HG03097 (cell line): ENCODE results near the gene UBAP1L.
A peak's percentile ranks its signal among the peaks of the same experiment; 100 is the strongest.
"Not testable (repeated sequence)": the region's sequence is repeated elsewhere in the genome, so short reads cannot be mapped to it uniquely, and the experiment has no call there.

Experiments used
- ATAC-seq: cut with Tn5 transposase; IDR thresholded peaks from one replicate; pipeline ENCODE4 v1.9.1; 2021; ENCODE audit not compliant: unreplicated experiment, low FRiP score

The UBAP1L gene

DNA sequence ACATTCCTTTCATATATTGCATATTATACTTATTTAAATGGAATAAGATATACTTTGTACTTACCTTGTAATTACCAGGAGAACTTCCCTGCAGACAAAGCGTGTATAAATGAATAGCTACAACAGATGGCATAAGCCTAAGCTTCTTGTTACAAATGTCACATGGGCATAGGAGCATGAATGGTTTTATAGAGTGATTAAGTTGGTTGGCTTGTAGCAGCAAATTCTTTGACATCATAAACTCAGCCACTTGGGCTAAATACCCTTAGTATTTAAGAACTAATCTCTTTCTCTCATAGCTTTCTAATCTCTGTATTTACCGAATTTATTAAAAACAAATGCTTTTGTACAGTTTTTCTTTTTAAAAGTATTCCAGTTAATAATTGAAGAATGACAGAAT is at the start of gene UBAP1L:
TSS of gene UBAP1L (minus strand) at position 115 of the 400 bp plus-strand sequence. CDS start 8,985 bp downstream, outside the sequence.
- no peak for ATAC-seq

DNA sequence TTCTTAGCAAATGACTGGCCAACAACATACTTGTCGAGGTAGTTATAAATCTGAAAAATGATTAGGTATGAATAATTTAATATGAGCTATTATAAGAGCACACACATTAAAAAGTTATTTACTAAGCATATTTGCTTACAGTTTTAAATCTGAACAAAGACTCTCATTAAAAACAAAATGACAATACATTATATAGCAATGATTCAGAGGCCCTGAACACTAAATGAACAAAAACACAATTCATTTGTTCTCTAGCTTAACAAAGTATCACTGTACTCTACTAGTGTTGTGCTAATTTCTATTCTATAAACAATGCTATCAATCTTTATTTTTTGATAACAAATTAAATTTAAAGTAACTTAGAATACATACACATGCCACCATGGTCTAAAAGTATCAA is 49.1 kb upstream of the UBAP1L start:
- no peak for ATAC-seq

DNA sequence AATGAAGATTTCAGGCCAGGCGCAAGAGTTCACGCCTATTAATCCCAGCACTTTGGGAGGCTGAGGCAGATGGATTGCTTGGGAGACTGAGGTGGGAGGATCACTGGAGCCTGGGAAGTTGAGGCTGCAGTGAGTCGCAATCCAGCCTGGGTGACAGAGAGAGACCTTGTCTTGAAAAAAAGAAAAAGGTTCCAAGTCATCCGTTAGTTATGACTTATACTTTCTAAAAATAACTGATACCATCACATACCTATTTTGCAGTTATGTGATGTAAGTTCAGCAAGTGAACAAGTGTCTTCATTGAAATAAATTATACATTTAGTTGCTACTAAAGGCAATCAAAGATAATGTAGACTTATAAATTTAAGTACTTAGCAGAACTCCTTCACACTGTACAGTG is 48.0 kb upstream of the UBAP1L start:
- ATAC-seq: no peak

DNA sequence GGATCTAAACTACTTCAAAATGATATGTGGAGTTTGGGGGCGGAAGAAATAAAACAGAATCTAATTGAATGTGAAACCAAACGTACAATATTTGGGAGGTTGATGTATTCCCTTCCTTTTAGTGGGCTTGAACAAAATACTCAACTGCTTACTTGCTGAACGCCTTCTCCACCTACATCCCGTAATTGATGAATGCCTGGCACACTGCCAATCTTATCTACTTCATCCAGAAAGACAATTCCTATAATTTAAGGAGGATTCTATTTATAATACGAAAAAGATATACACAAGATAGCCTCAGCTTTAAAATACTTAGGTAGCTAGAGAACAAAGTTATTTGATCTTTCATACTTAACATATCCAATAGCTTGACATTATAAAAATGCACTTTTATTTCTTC is 41.7 kb upstream of the UBAP1L start:
- ATAC-seq: no peak

DNA sequence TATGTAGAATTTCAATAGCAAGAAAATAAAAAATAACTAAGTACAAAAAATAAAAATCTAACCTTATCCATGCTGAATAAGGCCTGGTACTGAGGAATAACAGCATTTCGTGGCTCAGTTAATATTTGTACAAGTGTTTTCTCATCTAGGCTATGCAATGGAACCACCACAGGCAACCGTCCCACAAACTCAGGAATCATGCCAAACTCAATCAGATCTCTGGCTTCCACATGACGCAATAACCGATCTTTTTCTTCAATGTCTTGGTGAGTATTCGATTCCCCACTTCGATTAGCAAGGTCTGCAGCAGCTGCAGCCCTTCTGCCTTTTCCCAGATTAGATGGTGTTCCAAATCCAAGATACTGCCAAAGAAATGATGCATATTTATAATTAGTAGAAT is 39.7 kb upstream of the UBAP1L start:
- ATAC-seq: no peak

DNA sequence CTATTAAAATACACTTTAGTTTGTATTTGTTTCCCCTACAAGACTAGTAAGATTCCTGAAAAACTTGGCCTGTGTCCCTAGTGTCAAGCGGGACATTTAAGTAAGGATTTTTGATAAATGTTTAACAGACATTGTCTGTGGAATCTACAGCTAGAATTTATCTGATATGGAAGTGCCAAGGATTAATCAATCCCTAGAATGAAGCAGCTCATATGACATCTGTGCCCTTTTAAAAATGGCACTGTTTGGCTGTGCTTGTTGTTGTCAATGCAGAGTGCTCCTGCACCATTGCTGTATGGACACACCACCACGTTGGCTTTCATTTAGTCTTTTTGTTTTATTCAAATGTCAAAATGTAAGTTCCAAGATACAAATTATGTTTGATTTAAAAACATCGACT is 32.9 kb upstream of the UBAP1L start:
- no peak for ATAC-seq

DNA sequence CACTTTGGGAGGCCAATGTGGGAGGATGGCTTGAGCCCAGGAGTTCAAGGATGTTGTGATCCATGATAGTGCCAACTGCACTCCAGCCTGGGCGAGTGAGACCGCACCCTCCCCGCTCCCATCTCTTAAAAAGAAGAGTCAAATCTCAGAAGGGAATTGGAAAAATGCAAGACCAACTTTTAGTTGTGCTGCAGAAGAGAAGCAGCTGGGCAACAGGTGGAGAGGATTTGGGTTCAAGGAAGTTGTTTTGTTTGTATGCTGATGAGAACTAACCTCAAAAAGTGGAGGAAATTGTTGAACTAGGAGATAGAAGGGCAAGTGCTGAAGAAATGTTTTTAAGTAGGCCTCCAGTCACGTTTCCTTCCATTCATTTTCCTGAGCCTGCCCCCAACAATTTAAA is 31.4 kb upstream of the UBAP1L start:
- no peak for ATAC-seq

DNA sequence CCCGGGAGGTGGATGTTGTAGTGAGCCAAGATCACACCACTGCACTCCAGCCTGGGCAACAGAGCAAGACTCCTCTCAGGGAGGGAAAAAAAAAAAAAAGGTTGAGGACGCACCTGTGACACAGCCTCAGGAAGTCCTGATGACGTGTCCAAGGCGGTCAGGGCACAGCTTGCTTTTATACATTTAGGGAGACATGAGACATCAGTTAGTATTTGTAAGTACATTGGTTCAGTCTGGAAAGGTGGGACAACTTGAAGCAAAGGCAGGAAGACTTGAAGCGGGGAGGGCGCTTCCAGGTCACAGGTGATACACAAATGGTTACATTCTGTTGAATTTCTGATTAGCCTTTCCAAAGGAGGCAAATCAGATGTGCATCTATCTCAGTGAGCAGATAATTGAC is 23.6 kb upstream of the UBAP1L start:
- ATAC-seq: not testable (repeated sequence)

DNA sequence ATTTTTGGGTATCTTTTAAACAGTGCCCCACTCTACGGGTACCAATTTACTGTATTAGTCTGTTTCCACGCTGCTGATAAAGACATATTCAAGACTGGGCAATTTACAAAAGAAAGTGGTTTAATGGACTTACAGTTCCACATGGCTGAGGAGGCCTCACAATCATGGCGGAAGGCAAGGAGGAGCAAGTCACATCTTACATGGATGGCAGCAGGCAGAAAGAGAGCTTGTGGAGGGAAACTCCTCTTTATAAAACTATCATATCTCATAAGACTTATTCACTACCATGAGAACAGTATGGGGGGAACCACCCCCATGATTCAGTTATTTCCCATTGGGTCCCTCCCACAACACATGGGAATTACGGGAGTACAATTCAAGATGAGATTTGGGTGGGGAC is 22.9 kb upstream of the UBAP1L start:
- not testable (repeated sequence) for ATAC-seq

DNA sequence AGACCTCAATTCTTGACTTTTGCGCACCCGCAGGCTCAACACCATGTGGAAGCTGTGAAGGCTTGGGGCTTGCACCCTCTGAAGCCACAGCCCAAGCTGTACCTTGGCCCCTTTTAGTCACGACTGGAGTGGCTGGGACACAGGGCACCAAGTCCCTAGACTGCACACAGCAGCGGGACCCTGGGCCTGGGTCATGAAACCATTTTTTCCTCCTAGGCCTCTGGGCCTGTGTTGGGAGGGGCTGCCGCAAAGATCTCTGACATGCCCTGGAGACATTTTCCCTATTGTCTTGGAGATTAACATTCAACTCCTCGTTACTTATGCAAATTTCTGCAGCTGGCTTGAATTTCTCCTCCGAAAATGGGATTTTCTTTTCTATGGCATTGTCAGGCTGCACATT is 22.1 kb upstream of the UBAP1L start:
- not testable (repeated sequence) for ATAC-seq

DNA sequence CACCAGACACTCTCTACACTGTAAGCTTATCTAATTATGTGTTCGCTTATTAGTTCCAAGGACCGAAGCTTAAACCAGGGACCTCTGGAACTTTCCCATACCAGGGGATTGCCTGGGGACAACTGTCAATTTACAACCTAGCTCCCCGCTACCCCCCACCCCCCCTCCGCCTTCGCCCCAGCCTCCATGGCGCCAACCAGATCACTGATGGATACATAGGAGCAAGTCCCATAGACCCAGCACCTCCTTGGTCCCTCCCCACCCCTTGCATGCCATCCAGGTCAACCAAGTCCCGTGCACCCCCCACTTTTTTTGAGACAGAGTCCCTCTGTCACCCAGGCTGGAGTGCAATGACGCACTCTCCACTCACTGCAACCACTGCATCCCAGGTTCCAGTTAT is 19.5 kb upstream of the UBAP1L start:
- ATAC-seq: no peak

DNA sequence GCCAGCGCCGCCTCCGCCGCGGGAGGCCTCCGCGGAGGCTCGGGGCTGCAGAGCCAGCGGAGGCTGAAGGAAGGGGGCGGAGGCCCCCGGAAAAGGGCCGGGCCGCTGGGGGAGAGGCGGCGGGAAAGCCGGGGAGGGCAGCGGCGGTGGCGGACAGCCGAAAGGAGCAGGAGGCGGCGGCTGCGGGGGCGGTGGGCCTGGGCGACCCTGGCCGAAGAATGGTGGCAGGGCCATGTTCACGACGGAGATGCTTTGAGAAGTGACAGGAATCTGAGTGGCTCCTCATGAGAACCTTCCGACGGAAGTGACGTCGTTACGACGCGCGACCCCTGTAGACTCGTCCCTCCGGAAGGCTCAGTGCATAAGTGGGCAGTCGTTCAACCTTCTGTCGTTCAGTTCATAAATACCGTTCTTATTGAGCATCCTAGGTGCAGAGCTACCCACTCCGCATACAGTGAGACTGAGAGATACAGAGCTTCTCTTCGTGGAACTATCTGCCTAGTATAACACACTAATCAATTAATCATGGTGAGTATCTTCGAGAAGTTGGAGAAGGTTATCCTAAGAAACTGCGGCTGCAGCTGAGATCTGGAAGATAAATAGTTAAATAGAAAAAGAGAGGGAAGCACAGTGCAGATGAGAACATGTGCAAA is 18.7 kb upstream of the UBAP1L start, which contains the start of gene PDCD7:
TSS of gene PDCD7 (minus strand) at position 261 of the 653 bp plus-strand sequence. CDS start at position 234, 27 bp downstream.
- peak; percentile 76 for ATAC-seq

DNA sequence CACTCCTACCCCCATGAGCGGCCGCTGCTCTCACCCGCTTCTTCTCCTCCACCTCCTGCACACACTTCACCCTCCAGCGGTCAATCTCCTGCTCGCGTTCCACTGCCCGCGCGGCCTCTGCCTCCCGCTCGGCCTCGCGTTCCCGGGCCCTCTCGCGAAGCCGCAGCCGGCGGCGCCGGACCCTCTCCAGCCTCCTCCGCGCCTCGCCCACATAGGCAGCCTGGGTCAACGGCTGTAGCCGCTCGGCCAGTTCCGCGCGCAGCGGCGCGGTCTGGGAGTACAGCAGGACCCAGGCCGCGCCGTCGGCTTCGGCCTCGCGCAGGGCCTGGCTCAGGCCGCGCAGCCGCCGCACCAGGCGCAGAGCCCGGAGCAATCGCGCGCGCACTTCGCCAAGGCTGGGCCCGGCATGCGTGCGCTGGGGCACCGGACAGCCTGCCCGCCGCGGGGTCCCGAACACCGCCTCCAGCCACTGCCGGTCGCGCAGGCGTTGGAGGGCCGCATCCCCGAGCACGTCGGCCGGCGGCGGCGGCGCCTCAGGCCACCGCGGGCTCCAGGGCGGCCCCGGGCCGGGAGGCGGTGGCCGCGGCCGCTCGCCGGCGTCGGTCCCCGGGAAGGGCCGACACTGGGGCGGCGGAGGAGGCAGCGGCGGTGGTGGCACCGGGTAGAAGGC is 18.0 kb upstream of the UBAP1L start:
- peak; percentile 38 for ATAC-seq

DNA sequence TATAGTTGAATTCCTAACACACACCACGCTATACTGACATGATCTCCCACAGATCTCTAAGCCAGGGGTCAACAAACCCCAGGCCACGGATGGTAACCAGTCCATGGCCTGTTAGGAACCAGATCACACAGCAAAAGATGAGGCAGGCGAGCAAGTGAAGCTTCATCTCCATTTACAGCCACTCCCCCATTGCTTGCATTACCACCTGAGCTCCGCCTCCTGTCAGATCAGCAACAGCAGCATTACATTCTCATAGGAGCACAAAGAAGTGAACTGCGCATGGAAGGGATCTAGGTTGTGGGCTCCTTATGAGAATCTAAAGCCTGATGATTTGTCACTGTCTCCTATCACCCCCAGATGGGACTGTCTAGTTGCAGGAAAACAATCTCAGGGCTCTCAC is 15.9 kb upstream of the UBAP1L start:
- ATAC-seq: no peak

DNA sequence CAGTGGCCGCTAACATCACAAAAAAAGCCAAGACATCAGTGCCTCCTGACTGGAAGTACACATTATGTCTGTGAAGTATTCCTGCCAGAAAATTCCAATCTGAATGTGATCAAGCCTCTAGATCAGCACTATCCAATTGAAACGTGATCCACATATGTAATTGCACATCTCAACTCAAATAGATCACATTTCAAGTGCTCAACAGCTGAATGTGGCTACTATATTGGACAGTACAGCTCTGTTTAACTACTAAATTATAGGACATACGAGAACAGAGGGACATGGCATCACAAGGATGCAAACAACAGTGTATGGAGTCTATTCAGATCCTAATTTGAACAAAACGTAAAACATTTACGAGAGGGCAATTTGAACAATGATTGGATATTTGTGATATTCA is 542 bp upstream of the UBAP1L start:
- no peak for ATAC-seq

DNA sequence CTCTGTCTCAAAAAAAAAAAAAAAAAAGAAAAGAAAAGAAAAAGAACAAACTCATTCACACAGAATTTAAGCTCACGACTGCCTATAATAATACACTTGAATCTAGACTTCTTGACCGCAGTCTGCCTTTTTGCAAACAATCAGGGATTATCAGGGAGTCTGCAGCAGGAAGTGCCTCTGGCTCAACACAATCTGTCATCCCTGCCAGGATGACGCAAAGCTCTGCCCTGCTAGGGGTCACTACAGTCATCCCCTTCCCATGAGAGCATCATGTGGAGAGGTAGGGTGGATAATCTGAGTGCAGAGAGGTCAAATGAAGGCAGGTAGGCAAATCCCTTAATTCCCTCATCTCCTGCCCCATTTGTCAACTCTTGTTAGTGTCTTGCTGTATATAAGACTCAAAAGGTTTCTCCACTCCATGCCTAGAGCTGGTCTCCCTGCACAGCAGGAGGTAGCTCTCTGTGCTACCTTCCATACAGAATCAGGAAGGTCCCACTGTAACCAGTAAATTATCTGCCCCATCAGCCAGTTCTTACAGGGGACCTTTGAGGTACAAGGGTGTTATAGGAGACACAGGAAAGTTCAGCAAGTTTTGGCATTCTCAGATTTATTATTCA is 4.2 kb downstream of the UBAP1L start:
- no peak for ATAC-seq

DNA sequence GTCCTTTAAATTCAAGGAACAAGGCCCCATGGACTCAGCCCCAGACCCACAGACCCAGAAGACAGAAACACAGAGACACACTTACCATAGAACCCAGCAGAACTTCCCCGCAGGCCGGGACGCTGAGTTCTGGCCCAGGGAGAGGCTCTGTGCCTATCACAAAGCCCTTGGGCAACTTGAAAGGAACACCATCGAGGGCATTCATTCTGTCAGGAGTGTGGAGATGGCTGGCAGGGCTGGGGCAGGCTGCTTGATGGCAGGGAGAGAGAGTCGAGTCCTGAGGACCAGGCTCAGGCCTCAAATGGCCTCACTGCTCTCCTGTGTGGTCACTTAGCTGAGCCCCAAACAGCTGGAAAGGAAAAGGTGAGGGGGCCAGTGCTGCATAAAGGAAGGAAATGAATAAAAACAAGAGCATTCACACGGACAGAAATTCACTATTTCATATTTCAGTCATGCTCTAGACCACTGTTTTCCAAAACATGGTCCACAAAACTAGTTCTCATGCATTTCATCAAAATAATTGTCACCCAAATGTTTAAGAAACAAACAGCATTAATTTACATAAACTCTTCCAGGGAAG is 8.9 kb downstream of the UBAP1L start:
- ATAC-seq: no peak

DNA sequence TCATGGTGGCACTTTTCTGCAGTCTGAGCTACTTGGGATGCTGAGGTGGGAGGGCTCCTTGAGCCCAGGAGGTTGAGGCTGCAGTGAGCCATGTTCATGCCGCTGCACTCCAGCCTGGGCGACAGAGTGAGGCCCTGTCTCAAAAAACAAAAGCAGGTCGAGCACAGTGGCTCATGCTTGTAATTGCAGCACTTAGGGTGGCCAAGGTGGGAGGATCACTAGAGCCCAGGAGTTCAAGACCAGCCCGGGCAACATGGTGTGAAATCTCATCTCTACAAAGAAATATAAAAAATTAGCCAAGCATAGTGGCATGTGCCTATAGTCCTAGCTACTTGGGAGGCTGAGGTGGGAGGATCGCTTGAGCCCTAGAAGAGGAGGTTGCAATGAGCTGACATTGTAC is 10.0 kb downstream of the UBAP1L start:
- ATAC-seq: no peak

DNA sequence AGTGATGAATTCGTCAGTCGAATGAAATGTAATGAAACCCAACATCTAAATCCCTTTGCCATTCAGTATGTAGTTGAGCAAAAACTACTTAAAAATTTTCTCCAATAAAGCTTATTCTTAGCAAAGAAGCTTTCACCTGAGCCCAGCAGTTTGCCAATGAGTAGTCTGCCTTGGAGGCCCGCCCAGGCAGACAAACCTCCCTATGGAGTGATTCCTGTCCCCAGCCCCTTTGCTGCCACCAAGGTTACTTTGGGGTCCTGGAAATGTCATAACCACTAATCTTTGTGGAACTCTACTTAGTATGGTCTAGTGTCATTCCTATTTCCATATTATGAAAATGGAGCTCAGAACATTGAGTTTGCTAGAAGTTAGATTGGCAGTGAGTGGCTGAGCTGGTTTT is 12.1 kb downstream of the UBAP1L start:
- ATAC-seq: no peak

DNA sequence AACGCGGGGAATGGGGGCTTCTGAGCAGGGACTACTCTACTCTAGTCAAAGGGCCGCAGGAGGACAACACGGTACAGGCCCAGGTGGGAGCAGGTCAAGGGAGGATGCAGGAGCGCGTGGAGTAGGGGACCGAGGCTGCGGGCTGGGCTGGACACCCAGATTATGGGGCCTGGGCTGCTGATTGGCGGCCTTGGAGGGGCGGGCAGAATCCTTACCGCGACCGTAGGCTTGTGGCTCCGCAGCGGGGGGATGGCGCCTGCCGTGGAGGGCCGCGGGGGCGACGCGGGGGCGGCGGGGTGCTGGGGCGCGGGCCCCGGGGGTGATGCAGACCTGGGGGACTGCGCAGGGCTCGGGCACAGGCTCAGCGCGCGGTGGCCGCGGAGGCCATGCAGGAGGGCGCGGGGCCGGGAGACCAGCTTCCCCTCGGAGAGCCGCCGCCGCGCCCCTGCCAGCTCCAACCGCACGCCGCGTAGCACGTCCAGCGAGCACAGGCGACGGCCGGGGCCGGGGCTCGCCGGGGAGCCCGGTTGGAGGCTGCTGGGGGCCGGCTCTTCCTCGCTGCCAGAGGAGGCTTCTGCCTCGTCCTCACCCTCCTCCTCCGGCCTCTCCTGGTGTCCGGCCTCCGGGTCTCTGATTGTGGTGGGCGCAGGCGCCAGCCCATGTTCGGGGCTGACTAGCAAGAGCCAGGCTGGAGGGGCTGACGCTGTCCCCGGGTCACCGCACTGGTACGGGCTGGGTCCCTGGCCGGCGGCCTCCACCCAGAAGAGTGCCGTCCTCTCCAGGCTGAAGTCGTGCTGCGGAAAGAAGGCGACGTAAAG is 12.9 kb downstream of the UBAP1L start:
- no peak for ATAC-seq

DNA sequence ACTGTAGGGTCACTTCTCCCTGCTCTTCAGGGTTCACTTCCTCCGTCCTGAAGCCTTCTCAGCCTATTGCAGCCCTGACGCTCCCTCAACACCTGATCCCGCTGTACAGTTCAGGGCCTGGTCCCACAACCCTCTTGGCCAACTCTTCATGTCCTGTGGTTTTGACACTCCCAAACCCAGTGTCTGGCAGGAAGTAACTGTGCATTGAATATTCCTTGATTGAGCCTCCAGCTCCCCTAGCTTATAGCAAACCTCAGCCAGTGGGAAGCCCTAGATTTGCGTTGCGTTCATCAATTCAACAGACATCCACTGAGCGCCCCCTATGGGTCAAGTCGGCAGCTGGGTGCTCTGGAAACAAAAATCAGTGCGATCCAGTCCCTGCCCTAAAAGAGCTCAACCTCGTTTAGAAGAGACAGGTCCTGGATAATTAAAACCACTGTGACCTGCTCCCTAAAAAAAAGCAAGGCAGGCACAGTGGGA is 13.5 kb downstream of the UBAP1L start:
- no peak for ATAC-seq
